GM23338 (cell line): ENCODE measurements around the gene SEMA4C. TPM values are rescaled to one million over a fixed set of nuclear protein-coding genes. Genes with fewer than 3 reads are reported as not detected.

Experiments
- ATAC-seq: fragments of 200-7000 bp; cut with Tn5 transposase; 3 replicates; pipeline ENCODE4 v1.9.1; 2020
- DNase-seq: peaks from one replicate; pipeline ENCODE4 v3.0.0-alpha.2; 2015; ENCODE audit warnings: low spot score
- H2AFZ ChIP-seq: fragments of 200-600 bp; sonication (generic); 2 replicates; pipeline ENCODE4 v1.8.0; 2016; ENCODE audit warnings: antibody characterized with exemption, mild to moderate bottlenecking, moderate library complexity
- H3F3A ChIP-seq: fragments of 200-600 bp; sonication (generic); replicated peaks from 2 replicates; pipeline ENCODE4 v1.8.0; 2017; ENCODE audit warnings: antibody characterized with exemption, mixed run types, low read depth
- H3K27ac ChIP-seq: fragments of 200-600 bp; sonication (generic); 2 replicates; pipeline ENCODE4 v1.6.1; 2016; ENCODE audit warnings: low read depth
- H3K27me3 ChIP-seq: fragments of 200-600 bp; sonication (generic); 2 replicates; pipeline ENCODE4 v1.8.0; 2016; ENCODE audit warnings: mild to moderate bottlenecking, mixed run types, moderate library complexity; ENCODE audit not compliant: insufficient read depth
- H3K36me3 ChIP-seq: fragments of 200-600 bp; sonication (generic); 2 replicates; pipeline ENCODE4 v1.8.0; 2016; ENCODE audit warnings: mild to moderate bottlenecking; ENCODE audit not compliant: insufficient read depth
- H3K4me1 ChIP-seq: fragments of 200-600 bp; sonication (generic); 2 replicates; pipeline ENCODE4 v1.8.0; 2016; ENCODE audit warnings: mild to moderate bottlenecking, moderate library complexity; ENCODE audit not compliant: insufficient read depth
- H3K4me2 ChIP-seq: fragments of 200-600 bp; sonication (generic); 2 replicates; pipeline ENCODE4 v1.7.1; 2017; ENCODE audit warnings: mixed run types
- H3K4me3 ChIP-seq: fragments of 200-600 bp; sonication (generic); 2 replicates; pipeline ENCODE4 v1.6.1; 2016; ENCODE audit warnings: mixed run types
- H3K79me2 ChIP-seq: fragments of 200-600 bp; sonication (generic); replicated peaks from 2 replicates; pipeline ENCODE4 v1.8.0; 2017; ENCODE audit warnings: mild to moderate bottlenecking; ENCODE audit not compliant: insufficient read depth
- H3K9me2 ChIP-seq: fragments of 200-600 bp; sonication (generic); 2 replicates; pipeline ENCODE4 v1.8.0; 2017; ENCODE audit not compliant: insufficient read depth
- H4K20me1 ChIP-seq: fragments of 200-600 bp; sonication (generic); replicated peaks from 2 replicates; pipeline ENCODE4 v1.8.0; 2017; ENCODE audit warnings: mild to moderate bottlenecking; ENCODE audit not compliant: insufficient read depth
- H3K27ac Mint-ChIP-seq: 2 replicates; pipeline ENCODE4 v1.8.0; 2020; ENCODE audit warnings: inconsistent platforms, mild to moderate bottlenecking, moderate library complexity, mixed read lengths
- H3K27me3 Mint-ChIP-seq: 3 replicates; pipeline ENCODE4 v1.8.0; 2022; ENCODE audit warnings: low read depth, mild to moderate bottlenecking, moderate library complexity, mixed read lengths, inconsistent platforms; ENCODE audit not compliant: insufficient read depth, poor library complexity
- H3K36me3 Mint-ChIP-seq: 3 replicates; pipeline ENCODE4 v1.8.0; 2021; ENCODE audit warnings: low read depth, mild to moderate bottlenecking, inconsistent platforms, moderate library complexity, mixed read lengths
- H3K4me1 Mint-ChIP-seq: 3 replicates; pipeline ENCODE4 v1.8.0; 2020; ENCODE audit warnings: mild to moderate bottlenecking, inconsistent platforms, mixed read lengths
- H3K4me3 Mint-ChIP-seq: 3 replicates; pipeline ENCODE4 v1.8.0; 2021; ENCODE audit warnings: moderate library complexity, mild to moderate bottlenecking, inconsistent platforms, mixed read lengths
- H3K9me3 Mint-ChIP-seq: 3 replicates; pipeline ENCODE4 v1.8.0; 2020; ENCODE audit warnings: moderate library complexity, mild to moderate bottlenecking, inconsistent platforms, mixed read lengths
- CREB1 ChIP-seq: fragments of 250-450 bp; sonication (Bioruptor Pico); IDR thresholded peaks from 2 replicates; pipeline ENCODE4 v1.5.0; 2020; ENCODE audit warnings: low read depth, mild to moderate bottlenecking, moderate library complexity
- EZH2 ChIP-seq: fragments of 200-600 bp; sonication (generic); IDR thresholded peaks from one replicate; pipeline ENCODE4 v1.8.0; 2017; ENCODE audit warnings: antibody characterized with exemption, mild to moderate bottlenecking, low read depth; ENCODE audit not compliant: unreplicated experiment
- EZH2phosphoT487 ChIP-seq: fragments of 200-600 bp; sonication (generic); IDR thresholded peaks from one replicate; pipeline ENCODE4 v1.8.1; 2018; ENCODE audit warnings: antibody characterized with exemption; ENCODE audit not compliant: unreplicated experiment
- NANOG ChIP-seq: IDR thresholded peaks from 2 replicates; pipeline ENCODE4 v1.6.1; 2016; ENCODE audit warnings: antibody characterized with exemption, borderline replicate concordance
- ZNF114 ChIP-seq: fragments of 250-450 bp; sonication (Bioruptor Pico); IDR thresholded peaks from 2 replicates; pipeline ENCODE4 v1.5.0; 2020; ENCODE audit warnings: mild to moderate bottlenecking, moderate library complexity
- ZNF462 ChIP-seq: fragments of 250-450 bp; sonication (Bioruptor Pico); IDR thresholded peaks from 2 replicates; pipeline ENCODE4 v1.5.0; 2020; ENCODE audit warnings: mild to moderate bottlenecking, moderate library complexity
- polyA plus RNA-seq: library from polyadenylated mRNA; unstranded; fragments of >200 nt; fragmentation: Nextera tagmentation; extraction: Ambion mirVana; gene quantifications from 2 replicates; pipeline ENCODE4 v1.2.1, GENCODE V29; 2016
- total RNA-seq: library from RNA; depleted of rRNA; stranded (reverse); fragments of >200 nt; shearing (Covaris generic); gene quantifications from 2 replicates; pipeline ENCODE4 v1.2.3, GENCODE V29; 2014

SEMA4C gene
- total and polyA plus RNA-seq, 2 experiments from 2014 or later = 16.8 to 80.7 TPM

GRCh38 chr2:96837575-96837974 is 32.3 kb downstream of the SEMA4C start:
- no peaks in the 10 kb centered on the region for H3K9me2 ChIP-seq
- H3K36me3 Mint-ChIP-seq = peaks cover 34% of the 10 kb centered on the region
- ATAC-seq (no peak), DNase-seq (no peak)
- H3K4me1 Mint-ChIP-seq = peaks cover 14% of the 10 kb centered on the region
- no peaks in the 10 kb centered on the region; the same call in 2 of the 3 replicates for H3K9me3 Mint-ChIP-seq
- H4K20me1 ChIP-seq = peaks cover 11% of the 10 kb centered on the region; the same call in 1 of the 2 replicates
- H3K4me3 Mint-ChIP-seq = no peak overlapping the region
- H2AFZ ChIP-seq = no peak overlapping the region
- H3K4me3 ChIP-seq = no peak overlapping the region
- peaks cover 9% of the 10 kb centered on the region; the same call in 1 of the 2 replicates for H3K36me3 ChIP-seq
- peaks cover 19% of the 10 kb centered on the region for H3K27me3 Mint-ChIP-seq
- H3K27me3 ChIP-seq = no peaks in the 10 kb centered on the region
- peaks cover 16% of the 10 kb centered on the region for H3K4me1 ChIP-seq
- H3K27ac Mint-ChIP-seq = no peak overlapping the region
- no peaks in the 10 kb centered on the region for H3K79me2 ChIP-seq
- H3K27ac ChIP-seq = no peak overlapping the region
- TF ChIP-seq EZH2 (no peak), ZNF114 (CRISPR knock-in tag) (no peak), ZNF462 (CRISPR knock-in tag) (no peak), CREB1 (CRISPR knock-in tag) (no peak), EZH2phosphoT487 (no peak)
- peaks cover 7% of the 10 kb centered on the region; the same call in 1 of the 2 replicates for H3F3A ChIP-seq
- H3K4me2 ChIP-seq = no peak overlapping the region

- H3K36me3 Mint-ChIP-seq = peaks cover 49% of the 10 kb centered on the region
- no peaks in the 10 kb centered on the region for H3K9me2 ChIP-seq
- ATAC-seq (no peak), DNase-seq (no peak)
- H3K27ac Mint-ChIP-seq = no peak overlapping the region
- peaks cover 25% of the 10 kb centered on the region for H3K4me1 Mint-ChIP-seq
- H3K4me2 ChIP-seq = no peak overlapping the region
- H3F3A ChIP-seq = peaks cover 21% of the 10 kb centered on the region; the same call in 1 of the 2 replicates
- H3K9me3 Mint-ChIP-seq = no peaks in the 10 kb centered on the region; the same call in 2 of the 3 replicates
- no peaks in the 10 kb centered on the region for H3K79me2 ChIP-seq
- peaks cover 11% of the 10 kb centered on the region for H4K20me1 ChIP-seq
- no peak overlapping the region for H2AFZ ChIP-seq
- peaks cover 24% of the 10 kb centered on the region for H3K4me1 ChIP-seq
- peaks cover 18% of the 10 kb centered on the region; the same call in 1 of the 2 replicates for H3K36me3 ChIP-seq
- no peak overlapping the region for H3K4me3 Mint-ChIP-seq
- H3K27me3 Mint-ChIP-seq = peaks cover 19% of the 10 kb centered on the region
- no peaks in the 10 kb centered on the region for H3K27me3 ChIP-seq
- H3K4me3 ChIP-seq = no peak overlapping the region
- no peak overlapping the region for H3K27ac ChIP-seq
- no peak for TF ChIP-seq ZNF462 (CRISPR knock-in tag)
- no peak for TF ChIP-seq EZH2
- no peak for TF ChIP-seq CREB1 (CRISPR knock-in tag)
- TF ChIP-seq NANOG = no peak
Measured at GRCh38 chr2:96835830-96836229, 34.0 kb downstream of the SEMA4C start.
